Heart left ventricle (tissue), 16 donors: Measurements from ENCODE around the gene STRIP1. TPM values are rescaled to one million over a fixed set of nuclear protein-coding genes. Genes with fewer than 3 reads are reported as not detected.

Experiments used
- ATAC-seq, 4 donors: fragments of 200-7000 bp; cut with Tn5 transposase; one replicate each; pipeline ENCODE4 v1.9.1; 2020 to 2022; ENCODE audit warnings: moderate library complexity in 4 of 4, mild to moderate bottlenecking in 3 of 4, moderate number of reproducible peaks in 1 of 4
- DNase-seq, 5 donors: peaks; one replicate each; pipeline ENCODE4 v3.0.0-alpha.2; 2020
- H3K27ac ChIP-seq, 12 donors: fragments of 200-600 bp; sonication (generic) in 4 of 12; one replicate each; pipeline versions ENCODE4 v1.5.0 to v1.8.0; 2016 to 2022; ENCODE audit warnings: mild to moderate bottlenecking in 2 of 12
- H3K27me3 ChIP-seq, 9 donors: fragments of 200-600 bp; sonication (generic) in 2 of 9; one replicate each; pipeline versions ENCODE4 v1.5.1 to v1.8.0; 2016 to 2022; ENCODE audit warnings: mild to moderate bottlenecking in 3 of 9
- H3K36me3 ChIP-seq, 9 donors: fragments of 200-600 bp; sonication (generic) in 2 of 9; one replicate each; pipeline versions ENCODE4 v1.5.0 to v1.8.0; 2018 to 2022; ENCODE audit warnings: mild to moderate bottlenecking in 2 of 9
- H3K4me1 ChIP-seq, 12 donors: fragments of 200-600 bp; sonication (generic) in 4 of 12; one replicate each; pipeline versions ENCODE4 v1.5.0 to v1.8.0; 2016 to 2022; ENCODE audit warnings: mild to moderate bottlenecking in 3 of 12
- H3K4me3 ChIP-seq, 12 donors: fragments of 200-600 bp; sonication (generic) in 4 of 12; one replicate each; pipeline versions ENCODE4 v1.5.0 to v1.8.0; 2017 to 2022; ENCODE audit warnings: mild to moderate bottlenecking in 9 of 12, moderate library complexity in 4 of 12
- H3K9me3 ChIP-seq, 12 donors: fragments of 200-600 bp; sonication (generic) in 4 of 12; one replicate each; pipeline versions ENCODE4 v1.5.0 to v1.8.0; 2016 to 2022; ENCODE audit warnings: mild to moderate bottlenecking in 1 of 12
- CTCF ChIP-seq, 12 donors: fragments of 200-600 bp; sonication (generic) in 4 of 12; IDR thresholded peaks; one replicate each; pipeline versions ENCODE4 v1.5.0 to v1.8.0; 2018 to 2022; ENCODE audit warnings: antibody characterized with exemption in 12 of 12, mild to moderate bottlenecking in 5 of 12
- POLR2A ChIP-seq, 2 donors: fragments of 450-650 bp; IDR thresholded peaks; one replicate each; pipeline ENCODE4 v1.6.1; 2017; ENCODE audit warnings: antibody characterized with exemption in 2 of 2, mild to moderate bottlenecking in 2 of 2, moderate library complexity in 2 of 2
- WGBS, 4 donors: extraction: QIAGEN DNeasy Blood & Tissue Kit in 2 of 4; methylation state at CpG; one replicate each; pipeline versions ENCODE4 v1.1.5 to v1.1.7; 2013 to 2018; 5-methylcytosine and 5-hydroxymethylcytosine counted together
- intact Hi-C, 10 donors: fragments of 100-400 bp; cut with DNase I; formaldehyde crosslinking; loops; one replicate each; pipeline versions ENCODE4 v1.11.1 to v1.14.2; 2022
- polyA plus RNA-seq, 2 donors: library from polyadenylated mRNA; stranded (reverse); fragments of 200-250 nt; gene quantifications; one replicate each; pipeline ENCODE4 v1.2.3, GENCODE V29; 2013
- total RNA-seq, 9 donors: library from RNA; depleted of rRNA in 2 of 9; stranded (reverse); fragments of >200 nt in 2 of 9; fragmentation: NEBNext Ultra II Directional in 3 of 9; extraction: Animal tissue kit (Norgen Biotek cat#: 25700) in 3 of 9; gene quantifications; one replicate each; pipeline versions ENCODE4 v1.1.0 to v1.2.4, GENCODE V29; 2016 to 2023
- donor health status: ischemic (EF 13 %, LVEDD 7.1; RV severe dilation, severe dysfunction).
- donor health status: healthy with polysubstance abuse.
- donor health status: DM: no; HTN: yes; CAD: no.
- donor health status: DM: no; HTN: no; CAD: no.
- donor health status: ischemic (EF 25% LVEDD 6.9; RV normal size, moderate dysfunction).
- donor health status: ischemic (EF 25% LVEDD 5.7; RV mildly dilated, moderate dysfunction).
- donor health status: healthy.
- donor health status: DM: yes; HTN: yes; CAD: no.
- donor health status: ischemic (EF 35%, LVEDD 5.7; RV mildly dilated, moderate dysfunction).
- donor health status: nonischemic (EF 11% LVEDD 7.7; RV severe dilation, severe dysfunction).
- donor health status: DM: yes; HTN: yes; CAD: no.
- donor health status: PGD.
- donor health status: ischemic (EF 29% LVEDD 5.4; RV normal size, mild dysfunction).
- donor health status: nonischemic (EF 23%, LVEDD 6.1; RV moderate dilation, normal function).

STRIP1 gene
- total and polyA plus RNA-seq, 11 donors: 7.8 to 22.8 (median 19.0) TPM

- ATAC-seq (no peak), DNase-seq (no peak)
- no peak overlapping the region for H3K27ac ChIP-seq
- no peaks in the 10 kb centered on the region for H3K27me3 ChIP-seq
- H3K9me3 ChIP-seq: no peaks in the 10 kb centered on the region
- 90 to 96% (median 93%) methylated on average over 2 of the region's 2 CpGs for WGBS, 4 donors
- intact Hi-C loops: loop anchor here in 1 of 10 donors (10.0 kb wide), 1 partner anchor 372 kb away; the partner anchor contains the start of gene LAMTOR5
- no peak overlapping the region for H3K4me3 ChIP-seq
- TF ChIP-seq POLR2A (IDR thresholded peaks at IDR 0.05) (no peak), CTCF (IDR thresholded peaks at IDR 0.05) (no peak)
- peaks cover 5 to 39% (median 13%) of the 10 kb centered on the region in 12 donors for H3K4me1 ChIP-seq
- peaks cover 0 to 8% (median 1%) of the 10 kb centered on the region in 9 donors for H3K36me3 ChIP-seq
Observed at GRCh38 chr1:110032327-110032726, 2.1 kb upstream of the STRIP1 start.

GRCh38 chr1:110033421-110033820 lies 1.0 kb upstream of the STRIP1 start:
- Histone ChIP-seq H3K4me3 (no peak overlapping the region), H3K36me3 (peaks cover 0 to 19% (median 9%) of the 10 kb centered on the region in 9 donors), H3K27me3 (no peaks in the 10 kb centered on the region), H3K9me3 (no peaks in the 10 kb centered on the region), H3K27ac (peak overlapping the region in 1 of 12 donors; percentile 90), H3K4me1 (peaks cover 5 to 39% (median 13%) of the 10 kb centered on the region in 12 donors)
- intact Hi-C loops: loop anchor here in 1 of 10 donors (10.0 kb wide), 1 partner anchor 371 kb away; the partner anchor contains the start of gene LAMTOR5
- no peak for DNase-seq
- WGBS, 4 donors: 84 to 94% (median 91%) methylated on average over 5 of the region's 5 CpGs
- no peak for TF ChIP-seq POLR2A (IDR thresholded peaks at IDR 0.05)
- TF ChIP-seq CTCF (IDR thresholded peaks at IDR 0.05): no peak
- no peak for ATAC-seq

GRCh38 chr1:110034040-110034450 lies 379 bp upstream of the STRIP1 start:
- 57 to 68% (median 63%) methylated on average over 4 of the region's 4 CpGs for WGBS, 4 donors
- Histone ChIP-seq H3K4me1 (peaks cover 5 to 39% (median 13%) of the 10 kb centered on the region in 12 donors), H3K36me3 (peaks cover 0 to 25% (median 16%) of the 10 kb centered on the region in 9 donors), H3K9me3 (no peaks in the 10 kb centered on the region), H3K27ac (peak overlapping the region in 11 of 12 donors; percentile 69 to 96 (median 91)), H3K27me3 (no peaks in the 10 kb centered on the region), H3K4me3 (peak overlapping the region in 11 of 12 donors; percentile 76 to 96 (median 93))
- intact Hi-C loops: loop anchor here in 1 of 10 donors (10.0 kb wide), 1 partner anchor 371 kb away; the partner anchor contains the start of gene LAMTOR5
- no peak for DNase-seq
- ATAC-seq: no peak
- no peak for TF ChIP-seq POLR2A (IDR thresholded peaks at IDR 0.05)
- TF ChIP-seq CTCF (IDR thresholded peaks at IDR 0.05): no peak

- no peak for DNase-seq
- H3K4me1 ChIP-seq: peaks cover 5 to 37% (median 13%) of the 10 kb centered on the region in 12 donors
- H3K27me3 ChIP-seq: no peaks in the 10 kb centered on the region
- intact Hi-C loops: loop anchor here in 1 of 10 donors (10.0 kb wide), 1 partner anchor 370 kb away; the partner anchor contains the start of gene LAMTOR5
- no peaks in the 10 kb centered on the region for H3K9me3 ChIP-seq
- WGBS, 4 donors: 5 to 9% (median 8%) methylated on average over 15 to 16 of the region's 16 CpGs
- H3K4me3 ChIP-seq: peak overlapping the region; percentile 76 to 96 (median 93)
- H3K36me3 ChIP-seq: peaks cover 0 to 37% (median 28%) of the 10 kb centered on the region in 9 donors
- H3K27ac ChIP-seq: peak overlapping the region in 11 of 12 donors; percentile 84 to 96 (median 91)
- TF ChIP-seq POLR2A (IDR thresholded peaks at IDR 0.05) (no peak), CTCF (IDR thresholded peaks at IDR 0.05) (no peak)
- no peak for ATAC-seq
Observed at GRCh38 chr1:110035236-110035752, 870 bp downstream of the STRIP1 start.
